Heart left ventricle (tissue), 11 donors: ENCODE results near the gene DUSP23. TPM values are rescaled to one million over a fixed set of nuclear protein-coding genes. Genes with fewer than 3 reads are reported as not detected.

Source experiments
- polyA plus RNA-seq, 2 donors: library from polyadenylated mRNA; stranded (reverse); fragments of 200-250 nt; gene quantifications; one replicate each; pipeline ENCODE4 v1.2.3, GENCODE V29; 2013
- total RNA-seq, 9 donors: library from RNA; depleted of rRNA in 2 of 9; stranded (reverse); fragments of >200 nt in 2 of 9; fragmentation: NEBNext Ultra II Directional in 3 of 9; extraction: Animal tissue kit (Norgen Biotek cat#: 25700) in 3 of 9; gene quantifications; one replicate each; pipeline versions ENCODE4 v1.1.0 to v1.2.4, GENCODE V29; 2016 to 2023
- donor health status: ischemic (EF 13 %, LVEDD 7.1; RV severe dilation, severe dysfunction).
- donor health status: healthy with polysubstance abuse.
- donor health status: DM: no; HTN: yes; CAD: no.
- donor health status: DM: no; HTN: no; CAD: no.
- donor health status: ischemic (EF 25% LVEDD 5.7; RV mildly dilated, moderate dysfunction).
- donor health status: healthy.
- donor health status: DM: yes; HTN: yes; CAD: no.
- donor health status: PGD.
- donor health status: nonischemic (EF 23%, LVEDD 6.1; RV moderate dilation, normal function).

The DUSP23 gene
- total and polyA plus RNA-seq, 11 donors: 10.0 to 59.2 (median 22.6) TPM

Other genes with a start within 250 kb of the DUSP23 start
- gene OR10J5, start 245.0 kb upstream of the DUSP23 start, total RNA-seq: not detected
- not detected for gene OR10J5, start 245.0 kb upstream of the DUSP23 start, polyA plus RNA-seq
- gene APCS, start 193.1 kb upstream of the DUSP23 start, total RNA-seq: not detected
- under 1 TPM in 1 of 2 donors, not detected in 1; 0.08 TPM for gene APCS, start 193.1 kb upstream of the DUSP23 start, polyA plus RNA-seq
- gene CRP, start 66.4 kb upstream of the DUSP23 start, total RNA-seq: under 1 TPM in 3 of 9 donors, not detected in 6; 0.12 to 0.35 (median 0.29) TPM
- under 1 TPM in 1 of 2 donors, not detected in 1; 0.35 TPM for gene CRP, start 66.4 kb upstream of the DUSP23 start, polyA plus RNA-seq
- 1 to 10 TPM in 2 of 9 donors, under 1 TPM in 1, not detected in 6; 0.21 to 2.0 (median 1.9) TPM for gene FCRL6, start 21.4 kb downstream of the DUSP23 start, total RNA-seq
- not detected for gene FCRL6, start 21.4 kb downstream of the DUSP23 start, polyA plus RNA-seq
- 10 to 100 TPM in 1 of 9 donors, 1 to 10 TPM in 7, under 1 TPM in 1; 0.79 to 44.9 (median 1.8) TPM for gene SLAMF8, start 45.9 kb downstream of the DUSP23 start, total RNA-seq
- 1 to 10 TPM in 1 of 2 donors, under 1 TPM in 1; 0.50 to 1.5 TPM for gene SLAMF8, start 45.9 kb downstream of the DUSP23 start, polyA plus RNA-seq
- not detected for gene VSIG8, start 81.7 kb downstream of the DUSP23 start, total RNA-seq
- gene VSIG8, start 81.7 kb downstream of the DUSP23 start, polyA plus RNA-seq: under 1 TPM in 1 of 2 donors, not detected in 1; 0.27 TPM
- 1 to 10 TPM in 1 of 9 donors, under 1 TPM in 6, not detected in 2; 0.31 to 1.8 (median 0.62) TPM for gene CFAP45, start 119.2 kb downstream of the DUSP23 start, total RNA-seq
- 1 to 10 TPM in 1 of 2 donors, under 1 TPM in 1; 0.29 to 1.3 TPM for gene CFAP45, start 119.2 kb downstream of the DUSP23 start, polyA plus RNA-seq
- gene TAGLN2, start 144.5 kb downstream of the DUSP23 start, total RNA-seq: 100 to 1,000 TPM in 5 of 9 donors, 10 to 100 TPM in 4; 84.3 to 246 (median 131) TPM
- gene TAGLN2, start 144.5 kb downstream of the DUSP23 start, polyA plus RNA-seq: 100 to 1,000 TPM; 113 to 226 TPM
- 1 to 10 TPM in 1 of 9 donors, under 1 TPM in 3, not detected in 5; 0.10 to 4.8 (median 0.12) TPM for gene IGSF9, start 164.7 kb downstream of the DUSP23 start, total RNA-seq
- gene IGSF9, start 164.7 kb downstream of the DUSP23 start, polyA plus RNA-seq: under 1 TPM in 1 of 2 donors, not detected in 1; 0.06 TPM
- gene SLAMF9, start 173.3 kb downstream of the DUSP23 start, total RNA-seq: under 1 TPM in 1 of 9 donors, not detected in 8; 0.88 TPM
- under 1 TPM in 1 of 2 donors, not detected in 1; 0.24 TPM for gene SLAMF9, start 173.3 kb downstream of the DUSP23 start, polyA plus RNA-seq